Measurements from ENCODE around the gene MCM3.

GRCh38 chr6:52317841-52318581, 33.5 kb upstream of the MCM3 start:
- TF ChIP-seq, protein P1, sequence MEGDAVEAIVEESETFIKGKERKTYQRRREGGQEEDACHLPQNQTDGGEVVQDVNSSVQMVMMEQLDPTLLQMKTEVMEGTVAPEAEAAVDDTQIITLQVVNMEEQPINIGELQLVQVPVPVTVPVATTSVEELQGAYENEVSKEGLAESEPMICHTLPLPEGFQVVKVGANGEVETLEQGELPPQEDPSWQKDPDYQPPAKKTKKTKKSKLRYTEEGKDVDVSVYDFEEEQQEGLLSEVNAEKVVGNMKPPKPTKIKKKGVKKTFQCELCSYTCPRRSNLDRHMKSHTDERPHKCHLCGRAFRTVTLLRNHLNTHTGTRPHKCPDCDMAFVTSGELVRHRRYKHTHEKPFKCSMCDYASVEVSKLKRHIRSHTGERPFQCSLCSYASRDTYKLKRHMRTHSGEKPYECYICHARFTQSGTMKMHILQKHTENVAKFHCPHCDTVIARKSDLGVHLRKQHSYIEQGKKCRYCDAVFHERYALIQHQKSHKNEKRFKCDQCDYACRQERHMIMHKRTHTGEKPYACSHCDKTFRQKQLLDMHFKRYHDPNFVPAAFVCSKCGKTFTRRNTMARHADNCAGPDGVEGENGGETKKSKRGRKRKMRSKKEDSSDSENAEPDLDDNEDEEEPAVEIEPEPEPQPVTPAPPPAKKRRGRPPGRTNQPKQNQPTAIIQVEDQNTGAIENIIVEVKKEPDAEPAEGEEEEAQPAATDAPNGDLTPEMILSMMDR (IDR thresholded peaks at IDR 0.05), result no peak
- TF ChIP-seq POLR2AphosphoS5 (IDR thresholded peaks at IDR 0.05) (no peak), POLR2A (IDR thresholded peaks at IDR 0.05) (no peak), EP300 (IDR thresholded peaks at IDR 0.05) (no peak)

Measured in stomach (tissue), 4 donors.